H9 (cell line): Measurements from ENCODE around the gene RIT2. TPM values are rescaled to one million over a fixed set of nuclear protein-coding genes. Genes with fewer than 3 reads are reported as not detected.

Source experiments
- DNase-seq: peaks from one replicate; pipeline ENCODE4 v3.0.0-alpha.2; 2017
- H2AFZ ChIP-seq: one replicate; pipeline ENCODE4 v1.6.1; 2013; ENCODE audit warnings: mild to moderate bottlenecking, low read length, control low read depth, moderate library complexity
- H2AK5ac ChIP-seq: 2 replicates; pipeline ENCODE4 v1.6.1; 2013; ENCODE audit warnings: low read length, control low read depth, mixed read lengths; ENCODE audit not compliant: insufficient read length
- H2BK120ac ChIP-seq: one replicate; pipeline ENCODE4 v1.6.1; 2013; ENCODE audit warnings: low read depth, mild to moderate bottlenecking, low read length, control low read depth, inconsistent platforms; ENCODE audit not compliant: poor library complexity, severe bottlenecking
- H2BK12ac ChIP-seq: 2 replicates; pipeline ENCODE4 v1.6.1; 2013; ENCODE audit warnings: low read length, control low read depth, mixed read lengths, low read depth; ENCODE audit not compliant: insufficient read length
- H2BK15ac ChIP-seq: 2 replicates; pipeline ENCODE4 v1.6.1; 2013; ENCODE audit warnings: low read depth, low read length, control low read depth
- H2BK20ac ChIP-seq: one replicate; pipeline ENCODE4 v1.6.1; 2013; ENCODE audit warnings: low read depth, mild to moderate bottlenecking, low read length, control low read depth, inconsistent platforms; ENCODE audit not compliant: poor library complexity, severe bottlenecking
- H2BK5ac ChIP-seq: 2 replicates; pipeline ENCODE4 v1.6.1; 2013; ENCODE audit warnings: low read length, control low read depth, mixed read lengths; ENCODE audit not compliant: insufficient read length
- H3K14ac ChIP-seq: 2 replicates; pipeline ENCODE4 v1.6.1; 2013; ENCODE audit warnings: low read length, control low read depth; ENCODE audit not compliant: insufficient read depth
- H3K18ac ChIP-seq: 2 replicates; pipeline ENCODE4 v1.6.1; 2013; ENCODE audit warnings: low read depth, mild to moderate bottlenecking, mixed read lengths, low read length, control low read depth; ENCODE audit not compliant: insufficient read length
- H3K23ac ChIP-seq: 2 replicates; pipeline ENCODE4 v1.6.1; 2013; ENCODE audit warnings: low read length, control low read depth, mixed read lengths, low read depth; ENCODE audit not compliant: insufficient read length
- H3K23me2 ChIP-seq: 2 replicates; pipeline ENCODE4 v1.6.1; 2013; ENCODE audit warnings: low read depth, mild to moderate bottlenecking, mixed read lengths, low read length, control low read depth; ENCODE audit not compliant: insufficient read length, poor library complexity, severe bottlenecking
- H3K27ac ChIP-seq: 2 replicates; pipeline ENCODE4 v1.5.1; 2013; ENCODE audit warnings: low read length, control low read depth, mixed read lengths, low read depth; ENCODE audit not compliant: insufficient read length
- H3K27me3 ChIP-seq: 2 replicates; pipeline ENCODE4 v1.6.1; 2013; ENCODE audit warnings: low read length, control low read depth, inconsistent platforms; ENCODE audit not compliant: insufficient read depth
- H3K4ac ChIP-seq: 2 replicates; pipeline ENCODE4 v1.6.1; 2013; ENCODE audit warnings: low read depth, mild to moderate bottlenecking, control low read depth, inconsistent platforms, low read length, moderate library complexity
- H3K4me1 ChIP-seq: 2 replicates; pipeline ENCODE4 v1.6.1; 2013; ENCODE audit warnings: low read length, control low read depth, inconsistent platforms; ENCODE audit not compliant: insufficient read depth
- H3K4me2 ChIP-seq: 2 replicates; pipeline ENCODE4 v1.6.1; 2013; ENCODE audit warnings: low read length, control low read depth, mixed read lengths; ENCODE audit not compliant: insufficient read length, insufficient read depth
- H3K56ac ChIP-seq: 2 replicates; pipeline ENCODE4 v1.6.1; 2013; ENCODE audit warnings: low read depth, mild to moderate bottlenecking, mixed read lengths, low read length, control low read depth; ENCODE audit not compliant: insufficient read length
- H3K79me1 ChIP-seq: 2 replicates; pipeline ENCODE4 v1.6.1; 2013; ENCODE audit warnings: low read depth, mild to moderate bottlenecking, moderate library complexity, low read length, control low read depth, inconsistent platforms; ENCODE audit not compliant: insufficient read depth, poor library complexity, severe bottlenecking
- H3K79me2 ChIP-seq: 2 replicates; pipeline ENCODE4 v1.6.1; 2013; ENCODE audit warnings: low read length, control low read depth, inconsistent platforms; ENCODE audit not compliant: insufficient read depth
- H3K9ac ChIP-seq: 2 replicates; pipeline ENCODE4 v1.6.1; 2013; ENCODE audit warnings: low read length, control low read depth, mixed read lengths; ENCODE audit not compliant: insufficient read length; ENCODE audit errors: extremely low read depth
- H3K9me3 ChIP-seq: one replicate; pipeline ENCODE4 v1.6.1; 2013; ENCODE audit warnings: low read depth, low read length, inconsistent platforms; ENCODE audit not compliant: control insufficient read depth
- H3T11ph ChIP-seq: one replicate; pipeline ENCODE4 v1.6.1; 2013; ENCODE audit warnings: mild to moderate bottlenecking, low read length, control low read depth, inconsistent platforms
- H4K20me1 ChIP-seq: one replicate; pipeline ENCODE4 v1.6.1; 2013; ENCODE audit not compliant: control insufficient read depth, insufficient read length, insufficient read depth
- H4K5ac ChIP-seq: 2 replicates; pipeline ENCODE4 v1.6.1; 2013; ENCODE audit warnings: low read depth, mild to moderate bottlenecking, mixed read lengths, low read length, control low read depth; ENCODE audit not compliant: insufficient read length
- H4K8ac ChIP-seq: replicated peaks from 2 replicates; pipeline ENCODE4 v1.6.1; 2013; ENCODE audit warnings: low read length, control low read depth, mixed read lengths, low read depth; ENCODE audit not compliant: insufficient read length
- H4K91ac ChIP-seq: 2 replicates; pipeline ENCODE4 v1.6.1; 2013; ENCODE audit warnings: low read depth, mild to moderate bottlenecking, moderate library complexity, mixed read lengths, low read length, control low read depth; ENCODE audit not compliant: insufficient read length
- H3K27ac Mint-ChIP-seq, 3 experiments: 2 replicates in 2 of 3; 3 replicates in 1 of 3; pipeline ENCODE4 v1.8.0; 2020 to 2021; ENCODE audit warnings: mixed read lengths in 3 of 3, mild to moderate bottlenecking in 1 of 3, moderate library complexity in 1 of 3
- H3K27me3 Mint-ChIP-seq: 2 replicates; pipeline ENCODE4 v1.8.0; 2021; ENCODE audit warnings: low read depth, mild to moderate bottlenecking, moderate library complexity, mixed read lengths
- H3K36me3 Mint-ChIP-seq, 3 experiments: 2 replicates in 2 of 3; 3 replicates in 1 of 3; pipeline ENCODE4 v1.8.0; 2020 to 2021; ENCODE audit warnings: low read depth in 3 of 3, mixed read lengths in 3 of 3; ENCODE audit not compliant: insufficient read depth in 1 of 3
- H3K4me1 Mint-ChIP-seq, 2 experiments: 2 replicates each; pipeline ENCODE4 v1.8.0; 2020; ENCODE audit warnings: mixed read lengths in 2 of 2
- H3K4me3 Mint-ChIP-seq, 2 experiments: 2 replicates in 1 of 2; 3 replicates in 1 of 2; pipeline ENCODE4 v1.8.0; 2020 to 2021; ENCODE audit warnings: mild to moderate bottlenecking in 2 of 2, mixed read lengths in 2 of 2, moderate library complexity in 1 of 2
- H3K9me3 Mint-ChIP-seq, 2 experiments: 2 replicates in 1 of 2; 3 replicates in 1 of 2; pipeline ENCODE4 v1.8.0; 2020; ENCODE audit warnings: mild to moderate bottlenecking in 2 of 2, mixed read lengths in 2 of 2, moderate library complexity in 1 of 2
- WGBS: extraction: QIAGEN DNeasy Blood & Tissue Kit; methylation state at CpG from one replicate; pipeline ENCODE4 v1.1.7; 2013; ENCODE audit warnings: missing lambda C conversion rate, low lambda C conversion rate, mixed read lengths; ENCODE audit not compliant: insufficient read length; ENCODE audit errors: extremely low coverage; 5-methylcytosine and 5-hydroxymethylcytosine counted together
- total RNA-seq: library from RNA; stranded (reverse); gene quantifications from 2 replicates; pipeline ENCODE4 v1.2.1, GENCODE V29; 2021
- TF ChIP-seq, protein P1 (sequence below): fragments of 200-600 bp; sonication (generic); conservative IDR thresholded peaks from 3 replicates; pipeline ENCODE4 v1.8.0; 2021; ENCODE audit warnings: antibody characterized with exemption, mild to moderate bottlenecking

The RIT2 gene
- total RNA-seq, 1 experiment from 2014 or later = 1.2 TPM

DNA sequence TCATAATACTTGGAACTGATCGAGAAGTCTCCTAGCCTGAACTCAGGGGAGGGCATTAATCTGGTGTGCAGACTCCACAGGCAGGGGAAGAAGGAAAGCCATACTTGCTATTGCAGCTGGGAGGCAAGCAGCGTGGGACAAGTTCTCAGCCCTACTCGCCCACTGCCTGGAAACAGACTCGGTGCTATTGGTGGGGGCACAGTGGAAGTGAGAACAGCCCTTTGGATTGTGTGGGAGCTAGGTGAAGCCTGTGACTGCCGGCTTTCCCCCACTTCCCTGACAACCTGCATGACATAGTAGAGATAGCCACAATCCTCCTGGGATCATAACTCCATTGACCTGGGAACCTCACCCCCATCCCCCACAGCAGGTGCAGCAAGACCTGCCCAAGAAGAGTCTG is 301.3 kb downstream of the RIT2 start:
- H3K4me3 Mint-ChIP-seq = no peak overlapping the region
- H3K4me1 Mint-ChIP-seq = peaks cover 31 to 37% of the 10 kb centered on the region in 2 experiments
- Histone ChIP-seq H3K56ac (no peak overlapping the region), H4K8ac (no peak overlapping the region), H3K18ac (no peak overlapping the region), H3K79me2 (no peaks in the 10 kb centered on the region), H2AK5ac (no peak overlapping the region), H2AFZ (no peak overlapping the region), H2BK12ac (no peak overlapping the region), H2BK20ac (no peak overlapping the region), H3K4ac (no peak overlapping the region), H3K14ac (no peak overlapping the region), H3K23ac (no peak overlapping the region), H3K9ac (no peak overlapping the region), H2BK120ac (no peak overlapping the region), H4K91ac (no peak overlapping the region), H3T11ph (no peak overlapping the region), H3K4me1 (no peaks in the 10 kb centered on the region; the same call in 1 of the 2 replicates), H4K5ac (no peak overlapping the region), H3K27me3 (no peaks in the 10 kb centered on the region), H3K79me1 (no peaks in the 10 kb centered on the region), H2BK15ac (no peak overlapping the region), H3K27ac (no peak overlapping the region), H3K4me2 (no peak overlapping the region), H3K9me3 (no peaks in the 10 kb centered on the region), H3K23me2 (no peaks in the 10 kb centered on the region), H2BK5ac (no peak overlapping the region), H4K20me1 (no peaks in the 10 kb centered on the region)
- WGBS = no CpG with 5 or more reads among the region's 5 CpGs
- H3K9me3 Mint-ChIP-seq = no peaks in the 10 kb centered on the region; a peak in 1 of 5 replicates
- H3K36me3 Mint-ChIP-seq = no peaks in the 10 kb centered on the region; a peak in 1 of 7 replicates
- H3K27ac Mint-ChIP-seq = peak overlapping the region in 1 of 3 experiments; percentile 50; a peak in 1 of 7 replicates
- no peak for DNase-seq
- TF ChIP-seq, protein P1, sequence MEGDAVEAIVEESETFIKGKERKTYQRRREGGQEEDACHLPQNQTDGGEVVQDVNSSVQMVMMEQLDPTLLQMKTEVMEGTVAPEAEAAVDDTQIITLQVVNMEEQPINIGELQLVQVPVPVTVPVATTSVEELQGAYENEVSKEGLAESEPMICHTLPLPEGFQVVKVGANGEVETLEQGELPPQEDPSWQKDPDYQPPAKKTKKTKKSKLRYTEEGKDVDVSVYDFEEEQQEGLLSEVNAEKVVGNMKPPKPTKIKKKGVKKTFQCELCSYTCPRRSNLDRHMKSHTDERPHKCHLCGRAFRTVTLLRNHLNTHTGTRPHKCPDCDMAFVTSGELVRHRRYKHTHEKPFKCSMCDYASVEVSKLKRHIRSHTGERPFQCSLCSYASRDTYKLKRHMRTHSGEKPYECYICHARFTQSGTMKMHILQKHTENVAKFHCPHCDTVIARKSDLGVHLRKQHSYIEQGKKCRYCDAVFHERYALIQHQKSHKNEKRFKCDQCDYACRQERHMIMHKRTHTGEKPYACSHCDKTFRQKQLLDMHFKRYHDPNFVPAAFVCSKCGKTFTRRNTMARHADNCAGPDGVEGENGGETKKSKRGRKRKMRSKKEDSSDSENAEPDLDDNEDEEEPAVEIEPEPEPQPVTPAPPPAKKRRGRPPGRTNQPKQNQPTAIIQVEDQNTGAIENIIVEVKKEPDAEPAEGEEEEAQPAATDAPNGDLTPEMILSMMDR = no peak
- H3K27me3 Mint-ChIP-seq = no peaks in the 10 kb centered on the region
